HUES64 (cell line): ENCODE results near the gene SECTM1.

Experiments
- H3K27ac ChIP-seq: 2 replicates; pipeline ENCODE4 v1.7.0; 2013; ENCODE audit warnings: low read depth, low read length, inconsistent platforms
- H3K27me3 ChIP-seq: 2 replicates; pipeline ENCODE4 v1.6.1; 2013; ENCODE audit warnings: mild to moderate bottlenecking, low read length; ENCODE audit not compliant: insufficient read depth
- H3K36me3 ChIP-seq: 2 replicates; pipeline ENCODE4 v1.6.1; 2013; ENCODE audit warnings: mild to moderate bottlenecking, low read length; ENCODE audit not compliant: insufficient read depth
- H3K4me1 ChIP-seq: 2 replicates; pipeline ENCODE4 v1.6.1; 2013; ENCODE audit warnings: mild to moderate bottlenecking, low read length, moderate library complexity; ENCODE audit not compliant: insufficient read depth
- H3K4me3 ChIP-seq: 2 replicates; pipeline ENCODE4 v1.5.1; 2013; ENCODE audit warnings: mild to moderate bottlenecking, low read length, moderate library complexity
- H3K9ac ChIP-seq: 2 replicates; pipeline ENCODE4 v1.6.1; 2013; ENCODE audit warnings: mild to moderate bottlenecking, low read depth, low read length
- H3K9me3 ChIP-seq: 2 replicates; pipeline ENCODE4 v1.6.1; 2013; ENCODE audit warnings: low read depth, low read length; ENCODE audit not compliant: insufficient read depth
- WGBS: fragments of 150-250, 120-280 bp; methylation state at CpG from one replicate; pipeline ENCODE4 v1.1.7; 2013; ENCODE audit warnings: missing lambda C conversion rate; 5-methylcytosine and 5-hydroxymethylcytosine counted together

The SECTM1 gene

GRCh38 chr17:82303944-82304808, 29.4 kb downstream of the SECTM1 start:
- no peak overlapping the region for H3K4me3 ChIP-seq
- H3K9ac ChIP-seq, result no peak overlapping the region
- H3K4me1 ChIP-seq, result no peaks in the 10 kb centered on the region
- H3K27ac ChIP-seq, result no peak overlapping the region
- no peaks in the 10 kb centered on the region for H3K9me3 ChIP-seq
- no peaks in the 10 kb centered on the region for H3K36me3 ChIP-seq
- 80% methylated on average over 26 of the region's 26 CpGs for WGBS
- H3K27me3 ChIP-seq, result no peaks in the 10 kb centered on the region

- no peaks in the 10 kb centered on the region for H3K9me3 ChIP-seq
- H3K4me1 ChIP-seq, result no peaks in the 10 kb centered on the region
- H3K27ac ChIP-seq, result no peak overlapping the region
- 89% methylated on average over 35 of the region's 35 CpGs for WGBS
- no peak overlapping the region for H3K4me3 ChIP-seq
- no peak overlapping the region for H3K9ac ChIP-seq
- no peaks in the 10 kb centered on the region for H3K27me3 ChIP-seq
- no peaks in the 10 kb centered on the region for H3K36me3 ChIP-seq
Observed at GRCh38 chr17:82302991-82303943, 30.3 kb downstream of the SECTM1 start.

- H3K4me1 ChIP-seq, result no peaks in the 10 kb centered on the region
- H3K9me3 ChIP-seq, result no peaks in the 10 kb centered on the region
- WGBS, result 94% methylated on average over 15 of the region's 15 CpGs
- no peak overlapping the region for H3K27ac ChIP-seq
- H3K36me3 ChIP-seq, result no peaks in the 10 kb centered on the region
- H3K4me3 ChIP-seq, result no peak overlapping the region
- no peak overlapping the region for H3K9ac ChIP-seq
- H3K27me3 ChIP-seq, result 0 out of 2 replicates have a peak, but pooled peaks cover 1% of the 10 kb centered on the region
Observed at GRCh38 chr17:82302568-82302963, 31.0 kb downstream of the SECTM1 start.

GRCh38 chr17:82301916-82302567, 31.5 kb downstream of the SECTM1 start:
- Histone ChIP-seq H3K4me3 (no peak overlapping the region), H3K4me1 (no peaks in the 10 kb centered on the region), H3K9me3 (no peaks in the 10 kb centered on the region), H3K27me3 (peaks cover 6% of the 10 kb centered on the region; the same call in 1 of the 2 replicates), H3K27ac (no peak overlapping the region), H3K36me3 (no peaks in the 10 kb centered on the region), H3K9ac (no peak overlapping the region)
- 88% methylated on average over 23 of the region's 23 CpGs for WGBS

- Histone ChIP-seq H3K4me3 (no peak overlapping the region), H3K27ac (no peak overlapping the region), H3K9me3 (no peaks in the 10 kb centered on the region), H3K9ac (no peak overlapping the region), H3K4me1 (no peaks in the 10 kb centered on the region), H3K27me3 (peaks cover 7% of the 10 kb centered on the region; the same call in 1 of the 2 replicates), H3K36me3 (no peaks in the 10 kb centered on the region)
- WGBS, result 90% methylated on average over 12 of the region's 12 CpGs
Observed at GRCh38 chr17:82301300-82301915, 32.2 kb downstream of the SECTM1 start.

GRCh38 chr17:82300707-82301270, 32.8 kb downstream of the SECTM1 start:
- no peaks in the 10 kb centered on the region for H3K36me3 ChIP-seq
- peaks cover 7% of the 10 kb centered on the region; the same call in 1 of the 2 replicates for H3K27me3 ChIP-seq
- no peaks in the 10 kb centered on the region for H3K4me1 ChIP-seq
- no peak overlapping the region for H3K4me3 ChIP-seq
- no peak overlapping the region for H3K27ac ChIP-seq
- H3K9ac ChIP-seq, result no peak overlapping the region
- no peaks in the 10 kb centered on the region for H3K9me3 ChIP-seq
- WGBS, result 61% methylated on average over 21 of the region's 21 CpGs

GRCh38 chr17:82300228-82300627, 33.3 kb downstream of the SECTM1 start:
- Histone ChIP-seq H3K27me3 (peaks cover 7% of the 10 kb centered on the region; the same call in 1 of the 2 replicates), H3K9ac (no peak overlapping the region), H3K4me1 (no peaks in the 10 kb centered on the region), H3K4me3 (no peak overlapping the region), H3K27ac (no peak overlapping the region), H3K36me3 (no peaks in the 10 kb centered on the region), H3K9me3 (no peaks in the 10 kb centered on the region)
- 95% methylated on average over 13 of the region's 13 CpGs for WGBS

GRCh38 chr17:82299452-82299851, 34.1 kb downstream of the SECTM1 start:
- Histone ChIP-seq H3K36me3 (no peaks in the 10 kb centered on the region), H3K9ac (no peak overlapping the region), H3K4me1 (no peaks in the 10 kb centered on the region), H3K27me3 (peaks cover 7% of the 10 kb centered on the region; the same call in 1 of the 2 replicates), H3K4me3 (no peak overlapping the region), H3K27ac (no peak overlapping the region), H3K9me3 (no peaks in the 10 kb centered on the region)
- WGBS, result 85% methylated on average over 10 of the region's 10 CpGs

GRCh38 chr17:82298538-82299421, 34.8 kb downstream of the SECTM1 start:
- no peaks in the 10 kb centered on the region for H3K36me3 ChIP-seq
- no peak overlapping the region for H3K27ac ChIP-seq
- H3K9ac ChIP-seq, result no peak overlapping the region
- no peak overlapping the region for H3K4me3 ChIP-seq
- H3K4me1 ChIP-seq, result no peaks in the 10 kb centered on the region
- no peaks in the 10 kb centered on the region for H3K9me3 ChIP-seq
- 89% methylated on average over 27 of the region's 27 CpGs for WGBS
- peaks cover 7% of the 10 kb centered on the region; the same call in 1 of the 2 replicates for H3K27me3 ChIP-seq
